H1 (cell line): ENCODE measurements around the gene LPP. TPM values are rescaled to one million over a fixed set of nuclear protein-coding genes. Genes with fewer than 3 reads are reported as not detected.

ENCODE experiments used
- CTCF ChIA-PET: fragments of 300-600 bp; sonication (Branson Sonifier 250); formaldehyde crosslinking; loops from one replicate; lab custom pipeline; 2021; ENCODE audit not compliant: partially characterized antibody; lab: Charles Lee
- POLR2A ChIA-PET: fragments of 300-600 bp; sonication (Branson Sonifier 250); formaldehyde crosslinking; loops from one replicate; lab custom pipeline; 2021; ENCODE audit warnings: inconsistent platforms; ENCODE audit not compliant: partially characterized antibody; lab: Charles Lee
- DNase-seq, 2 experiments: peaks; one replicate each; pipeline versions ENCODE4 v3.0.0 to v3.0.0-alpha.2; 2010 to 2022; ENCODE audit warnings: low spot score in 2 of 2, low read depth in 1 of 2, mixed read lengths in 1 of 2
- FAIRE-seq: peaks from 2 replicates; lab custom pipeline; 2011; peaks lifted over from hg19 to GRCh38; lab: Jason Lieb, UNC
- H2AFZ ChIP-seq: 2 replicates; pipeline ENCODE4 v1.8.1; 2012; ENCODE audit warnings: low read length, inconsistent platforms
- H2AK5ac ChIP-seq: 2 replicates; pipeline ENCODE4 v1.6.1; 2013; ENCODE audit warnings: low read depth, low read length
- H2BK120ac ChIP-seq: replicated peaks from 2 replicates; pipeline ENCODE3; 2013; ENCODE audit warnings: low read depth, low read length, inconsistent platforms
- H2BK12ac ChIP-seq: 2 replicates; pipeline ENCODE4 v1.6.1; 2013; ENCODE audit warnings: low read depth, low read length
- H2BK15ac ChIP-seq: 2 replicates; pipeline ENCODE4 v1.6.1; 2013; ENCODE audit warnings: low read length
- H2BK20ac ChIP-seq: 2 replicates; pipeline ENCODE4 v1.6.1; 2013; ENCODE audit warnings: low read length
- H2BK5ac ChIP-seq: 2 replicates; pipeline ENCODE4 v1.6.1; 2013; ENCODE audit warnings: low read depth, low read length
- H3K14ac ChIP-seq: 2 replicates; pipeline ENCODE4 v1.6.1; 2013; ENCODE audit warnings: inconsistent platforms; ENCODE audit not compliant: insufficient read length
- H3K18ac ChIP-seq: 2 replicates; pipeline ENCODE4 v1.6.1; 2013; ENCODE audit warnings: low read length; ENCODE audit errors: extremely low read depth
- H3K23ac ChIP-seq: 2 replicates; pipeline ENCODE4 v1.6.1; 2013; ENCODE audit warnings: inconsistent platforms; ENCODE audit not compliant: insufficient read length
- H3K23me2 ChIP-seq: 2 replicates; pipeline ENCODE4 v1.6.1; 2013; ENCODE audit warnings: low read depth, low read length
- H3K27ac ChIP-seq: 2 replicates; pipeline ENCODE4 v1.6.1; 2011; ENCODE audit warnings: low read depth, low read length, inconsistent platforms
- H3K27me3 ChIP-seq, 4 experiments: replicated peaks in 1 of 4; 1 replicate in 1 of 4; 2 replicates in 3 of 4; pipeline versions ENCODE4 v1.6.1 to v1.8.1; 2011 to 2013; ENCODE audit warnings: low read length in 3 of 4, mild to moderate bottlenecking in 3 of 4, inconsistent platforms in 2 of 4, mixed read lengths in 2 of 4, moderate library complexity in 1 of 4; ENCODE audit not compliant: control insufficient read depth in 3 of 4, insufficient read depth in 3 of 4; ENCODE audit errors: extremely low read depth in 1 of 4
- H3K36me3 ChIP-seq, 4 experiments: 2 replicates each; pipeline versions ENCODE4 v1.6.1 to v1.8.1; 2011 to 2013; ENCODE audit warnings: mild to moderate bottlenecking in 4 of 4, low read length in 3 of 4, moderate library complexity in 2 of 4, control low read depth in 1 of 4, inconsistent platforms in 1 of 4; ENCODE audit not compliant: insufficient read depth in 4 of 4, control insufficient read depth in 2 of 4
- H3K4ac ChIP-seq: replicated peaks from 2 replicates; pipeline ENCODE3; 2013; ENCODE audit warnings: low read length, low read depth, mixed read lengths, inconsistent platforms; ENCODE audit not compliant: insufficient read length
- H3K4me1 ChIP-seq, 4 experiments: replicated peaks in 1 of 4; 1 replicate in 1 of 4; 2 replicates in 3 of 4; pipeline versions ENCODE4 v1.6.1 to v1.8.1; 2011 to 2013; ENCODE audit warnings: low read length in 3 of 4, inconsistent platforms in 2 of 4, mixed read lengths in 1 of 4; ENCODE audit not compliant: insufficient read depth in 4 of 4, control insufficient read depth in 3 of 4
- H3K4me2 ChIP-seq, 2 experiments: 2 replicates each; pipeline versions ENCODE4 v1.6.1 to v1.8.1; 2011 to 2013; ENCODE audit warnings: low read depth in 2 of 2, low read length in 2 of 2, control low read depth in 1 of 2, inconsistent platforms in 1 of 2, mild to moderate bottlenecking in 1 of 2; ENCODE audit not compliant: insufficient read depth in 1 of 2
- H3K4me3 ChIP-seq, 4 experiments: fragments of 200-600, 300-600 bp in 1 of 4; sonication (generic), shearing (Covaris generic), sonication (Bioruptor Twin) in 1 of 4; 2 replicates each; pipeline versions ENCODE4 v1.5.1 to v1.8.1; 2011 to 2016; ENCODE audit warnings: low read length in 4 of 4, low read depth in 3 of 4, control low read depth in 2 of 4, inconsistent platforms in 2 of 4, mild to moderate bottlenecking in 2 of 4, mixed read lengths in 1 of 4, moderate library complexity in 1 of 4; ENCODE audit not compliant: insufficient read depth in 2 of 4; ENCODE audit errors: extremely low read depth in 1 of 4
- H3K56ac ChIP-seq: replicated peaks from 2 replicates; pipeline ENCODE3; 2013; ENCODE audit warnings: low read depth, mild to moderate bottlenecking, mixed read lengths, low read length, inconsistent platforms; ENCODE audit not compliant: insufficient read length
- H3K79me1 ChIP-seq: 2 replicates; pipeline ENCODE4 v1.6.1; 2013; ENCODE audit warnings: low read depth, low read length, control low read depth
- H3K79me2 ChIP-seq, 2 experiments: 2 replicates each; pipeline versions ENCODE4 v1.6.1 to v1.8.1; 2012 to 2013; ENCODE audit warnings: low read length in 2 of 2, mild to moderate bottlenecking in 2 of 2, inconsistent platforms in 1 of 2; ENCODE audit not compliant: insufficient read depth in 2 of 2, control insufficient read depth in 1 of 2
- H3K9ac ChIP-seq, 4 experiments: replicated peaks in 1 of 4; 1 replicate in 1 of 4; 2 replicates in 3 of 4; pipeline versions ENCODE4 v1.6.1 to v1.8.1; 2011 to 2013; ENCODE audit warnings: low read depth in 3 of 4, low read length in 3 of 4, control low read depth in 2 of 4, mild to moderate bottlenecking in 2 of 4, moderate library complexity in 2 of 4, inconsistent platforms in 1 of 4; ENCODE audit errors: extremely low read depth in 1 of 4
- H3K9me3 ChIP-seq, 2 experiments: 2 replicates each; pipeline versions ENCODE4 v1.6.1 to v1.8.1; 2012 to 2013; ENCODE audit warnings: mild to moderate bottlenecking in 2 of 2, moderate library complexity in 2 of 2, control low read depth in 1 of 2, inconsistent platforms in 1 of 2, low read depth in 1 of 2, low read length in 1 of 2, mixed read lengths in 1 of 2; ENCODE audit not compliant: insufficient read depth in 2 of 2
- H4K20me1 ChIP-seq, 2 experiments: replicated peaks in 1 of 2; 2 replicates each; pipeline versions ENCODE3 to v1.8.1; 2011 to 2013; ENCODE audit warnings: inconsistent platforms in 2 of 2, low read length in 2 of 2, mild to moderate bottlenecking in 1 of 2; ENCODE audit not compliant: insufficient read depth in 2 of 2, control insufficient read depth in 1 of 2
- H4K5ac ChIP-seq: 2 replicates; pipeline ENCODE4 v1.6.1; 2013; ENCODE audit warnings: low read length, low read depth, mixed read lengths, inconsistent platforms; ENCODE audit not compliant: insufficient read length
- H4K8ac ChIP-seq: 2 replicates; pipeline ENCODE4 v1.8.0; 2013; ENCODE audit warnings: mild to moderate bottlenecking, moderate library complexity, low read length, inconsistent platforms; ENCODE audit not compliant: insufficient read depth; ENCODE audit errors: extremely low read depth
- H4K91ac ChIP-seq: replicated peaks from 2 replicates; pipeline ENCODE3; 2013; ENCODE audit warnings: low read length, mixed read lengths, inconsistent platforms; ENCODE audit not compliant: insufficient read length
- CBX5 ChIP-seq: fragments of 300-800, 300-1000 bp; sonication (generic); IDR thresholded peaks from 2 replicates; pipeline ENCODE4 v1.7.1; 2016; ENCODE audit warnings: antibody characterized with exemption, low read length, low read depth
- SIX5 ChIP-seq: IDR thresholded peaks from 2 replicates; pipeline ENCODE4 v1.6.1; 2011; ENCODE audit warnings: mild to moderate bottlenecking, low read depth, low read length
- SP4 ChIP-seq: IDR thresholded peaks from 2 replicates; pipeline ENCODE4 v1.6.1; 2012; ENCODE audit warnings: low read length, inconsistent platforms
- SUZ12 ChIP-seq: fragments of 200-600 bp; sonication (generic); IDR thresholded peaks from 2 replicates; pipeline ENCODE4 v1.6.1; 2012; ENCODE audit warnings: mild to moderate bottlenecking, inconsistent platforms, low read length, moderate library complexity, mixed read lengths
- TCF12 ChIP-seq: IDR thresholded peaks from 2 replicates; pipeline ENCODE4 v1.6.1; 2011; ENCODE audit warnings: low read depth, mild to moderate bottlenecking, low read length
- WGBS, 2 experiments: shearing (Covaris generic) in 1 of 2; methylation state at CpG; one replicate each; pipeline versions ENCODE4 v1.1.6 to v1.1.7; 2013 to 2015; ENCODE audit warnings: low lambda C conversion rate in 2 of 2, mixed read lengths in 2 of 2, inconsistent platforms in 1 of 2, low coverage in 1 of 2, missing lambda C conversion rate in 1 of 2; ENCODE audit not compliant: insufficient replicate concordance in 2 of 2, insufficient coverage in 1 of 2, insufficient read length in 1 of 2; ENCODE audit errors: extremely low coverage in 1 of 2, missing lambda C conversion rate in 1 of 2; 5-methylcytosine and 5-hydroxymethylcytosine counted together
- polyA plus RNA-seq, 7 experiments: library from polyadenylated mRNA; depleted of rRNA in 3 of 7; stranded (reverse) in 5 of 7; unstranded in 2 of 7; fragments of >200 nt in 5 of 7; fragments of 200-250 nt in 2 of 7; gene quantifications; 1 replicate in 5 of 7; 2 replicates in 1 of 7; 4 replicates in 1 of 7; pipeline versions ENCODE4 v1.2.1 to v1.2.3, GENCODE V29; 2011 to 2013; ENCODE audit warnings: missing spikeins in 2 of 7, mixed read lengths in 2 of 7
- total RNA-seq: library from RNA; stranded (reverse); fragmentation: NEBNext Ultra II Directional; extraction: Animal tissue kit (Norgen Biotek cat#: 25700); gene quantifications from 2 replicates; pipeline ENCODE4 v1.2.1, GENCODE V29; 2021
- TF ChIP-seq, protein P1 (sequence below): IDR thresholded peaks from 2 replicates; pipeline ENCODE4 v1.6.1; 2012; ENCODE audit warnings: inconsistent platforms

The LPP gene
- total and polyA plus RNA-seq, 2 of the 8 experiments (the other 6 are each of a cell fraction or from before 2014, with no cell fraction given) = 10.0 to 53.3 TPM

DNA sequence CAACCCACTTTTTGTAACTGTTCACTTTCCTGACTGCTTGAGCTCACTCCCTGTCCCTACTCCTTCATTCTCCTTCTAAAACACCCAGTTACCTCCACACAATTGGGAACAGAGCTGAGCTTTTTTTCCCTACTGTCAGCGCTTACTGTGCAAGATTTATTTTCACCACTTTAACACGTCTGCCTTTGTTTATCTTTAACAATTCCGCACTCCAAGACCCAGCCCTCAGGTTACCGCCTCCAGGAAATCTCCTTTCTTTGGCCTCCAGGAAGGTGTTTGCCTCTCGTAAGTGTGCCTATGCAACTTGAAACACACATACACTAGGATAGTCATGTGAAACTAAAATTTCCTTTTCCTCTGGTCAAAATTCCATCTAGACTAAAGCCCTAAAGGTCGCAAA, 745.9 kb downstream of the LPP start:
- TF ChIP-seq SP4 = no peak
- no peak for TF ChIP-seq TCF12
- no peak for TF ChIP-seq SIX5
- no peak for TF ChIP-seq SUZ12
- TF ChIP-seq CBX5 = no peak
- TF ChIP-seq, protein P1, sequence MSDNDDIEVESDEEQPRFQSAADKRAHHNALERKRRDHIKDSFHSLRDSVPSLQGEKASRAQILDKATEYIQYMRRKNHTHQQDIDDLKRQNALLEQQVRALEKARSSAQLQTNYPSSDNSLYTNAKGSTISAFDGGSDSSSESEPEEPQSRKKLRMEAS = no peak
- POLR2A ChIA-PET = no interaction called here
- Histone ChIP-seq H3K9ac (no peak overlapping the region), H4K5ac (no peak overlapping the region), H4K8ac (no peak overlapping the region), H3K14ac (no peak overlapping the region), H3K23me2 (no peaks in the 10 kb centered on the region), H2BK15ac (no peak overlapping the region), H3K4ac (no peak overlapping the region), H4K91ac (no peak overlapping the region), H3K56ac (no peak overlapping the region), H3K79me2 (no peaks in the 10 kb centered on the region), H3K27ac (no peak overlapping the region), H4K20me1 (no peaks in the 10 kb centered on the region), H2AFZ (no peak overlapping the region), H3K9me3 (no peaks in the 10 kb centered on the region), H3K23ac (no peak overlapping the region), H3K18ac (no peak overlapping the region), H2BK12ac (no peak overlapping the region), H2AK5ac (no peak overlapping the region), H3K79me1 (no peaks in the 10 kb centered on the region), H2BK120ac (no peak overlapping the region), H3K27me3 (no peaks in the 10 kb centered on the region), H2BK5ac (no peak overlapping the region), H2BK20ac (no peak overlapping the region), H3K4me3 (no peak overlapping the region), H3K4me1 (no peaks in the 10 kb centered on the region), H3K4me2 (no peak overlapping the region), H3K36me3 (no peaks in the 10 kb centered on the region)
- CTCF ChIA-PET = interaction anchor here (1.1 to 1.4 kb wide), 3 partner anchors 142 to 1160 kb away, joined by 3 to 5 read pairs (median 5); no protein-coding TSS in a partner anchor
- FAIRE-seq (no peak), DNase-seq (no peak)
- 81% methylated on average over 6 of the region's 6 CpGs; no CpG with 5 or more reads in 1 of the 2 experiments for WGBS, 2 experiments
